Caki2 (cell line): Measurements from ENCODE around the gene TBK1. TPM values are rescaled to one million over a fixed set of nuclear protein-coding genes. Genes with fewer than 3 reads are reported as not detected.
"Not testable (repeated sequence)": the region's sequence is repeated elsewhere in the genome, so short reads cannot be mapped to it uniquely, and the experiment has no call there.

Experiments used
- DNase-seq: peaks from one replicate; pipeline ENCODE4 v3.0.0-alpha.2; 2015; ENCODE audit warnings: low read depth
- in situ Hi-C: cut with HindIII; loops from 2 replicates; pipeline ENCODE4 v1.10.0; 2016; ENCODE audit warnings: low sequenced_read_pairs, low pct_unique_long_range_greater_than_20kb, mixed read lengths
- total RNA-seq: library from RNA; depleted of rRNA; stranded (reverse); fragments of >200 nt; shearing (Covaris generic); gene quantifications from 2 replicates; pipeline ENCODE4 v1.2.3, GENCODE V29; 2014; ENCODE audit warnings: low replicate concordance

The TBK1 gene
- total RNA-seq, 1 experiment from 2014 or later = 17.4 TPM

DNA sequence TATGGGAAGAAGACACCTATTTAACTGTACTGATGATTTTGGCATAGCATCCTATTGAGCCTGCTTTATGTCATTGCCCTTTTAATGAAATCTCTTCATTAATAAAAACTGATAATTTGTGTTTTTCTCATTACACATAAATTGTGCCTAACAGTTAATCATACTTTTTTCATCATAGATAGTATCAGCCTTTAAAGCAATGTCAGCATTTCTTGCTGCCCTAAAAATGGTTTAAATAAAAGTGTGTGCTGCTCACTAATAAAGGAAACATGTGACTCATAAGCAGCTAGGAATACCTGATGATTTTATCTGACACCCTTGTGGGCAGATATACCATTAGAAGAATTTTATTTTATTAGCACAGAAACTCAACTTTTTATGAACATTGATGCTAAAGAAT, 26.7 kb downstream of the TBK1 start:
- no peak for DNase-seq
- in situ Hi-C loops = no loop called here

GRCh38 chr12:64480148-64480547, 28.2 kb downstream of the TBK1 start:
- no peak for DNase-seq
- in situ Hi-C loops = no loop called here

DNA sequence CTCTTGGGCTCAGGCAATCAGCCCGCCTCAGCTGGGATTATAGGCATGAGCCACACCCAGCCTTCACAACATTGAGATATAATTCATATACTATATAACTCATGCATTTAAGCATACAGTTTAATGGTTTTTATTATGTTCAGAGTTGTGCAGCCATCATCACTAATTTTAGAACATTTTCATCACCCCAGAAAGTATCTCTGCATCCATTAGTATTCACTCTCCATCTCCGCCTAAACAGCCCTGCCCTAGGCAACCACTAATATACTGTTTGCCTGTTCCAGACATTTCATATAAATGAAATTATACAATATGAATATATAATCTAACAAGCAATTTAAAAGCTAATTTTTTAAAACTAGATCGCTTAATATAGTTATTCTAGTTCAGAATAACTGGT, 34.7 kb downstream of the TBK1 start:
- in situ Hi-C loops = no loop called here

DNA sequence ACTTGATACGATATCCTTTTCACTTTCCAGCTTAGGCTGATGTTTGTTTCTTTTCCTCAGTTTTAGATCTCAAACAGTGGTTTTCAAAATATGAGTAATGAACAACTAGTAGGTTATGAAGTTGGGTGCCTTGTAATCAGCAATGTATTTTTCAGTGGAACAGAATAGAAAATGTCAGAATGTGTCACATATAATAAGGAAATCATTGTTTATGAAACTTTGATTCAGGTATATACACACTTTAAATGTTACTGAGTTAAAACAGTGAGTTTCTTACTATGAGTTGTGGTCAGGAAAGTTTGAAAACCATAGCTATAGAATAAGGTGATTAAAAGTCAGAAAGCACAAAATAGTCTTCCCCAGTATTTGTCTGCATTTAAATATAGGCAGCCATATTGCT, 39.8 kb downstream of the TBK1 start:
- no peak for DNase-seq
- in situ Hi-C loops = no loop called here

More for the DNA sequence above, 34.7 kb downstream of the TBK1 start:
- no peak for DNase-seq

- DNase-seq = no peak
- in situ Hi-C loops = no loop called here
Measured at GRCh38 chr12:64493513-64493912, 41.6 kb downstream of the TBK1 start.

- DNase-seq = no peak
- in situ Hi-C loops = no loop called here
Measured at GRCh38 chr12:64494998-64495729, 43.2 kb downstream of the TBK1 start.

DNA sequence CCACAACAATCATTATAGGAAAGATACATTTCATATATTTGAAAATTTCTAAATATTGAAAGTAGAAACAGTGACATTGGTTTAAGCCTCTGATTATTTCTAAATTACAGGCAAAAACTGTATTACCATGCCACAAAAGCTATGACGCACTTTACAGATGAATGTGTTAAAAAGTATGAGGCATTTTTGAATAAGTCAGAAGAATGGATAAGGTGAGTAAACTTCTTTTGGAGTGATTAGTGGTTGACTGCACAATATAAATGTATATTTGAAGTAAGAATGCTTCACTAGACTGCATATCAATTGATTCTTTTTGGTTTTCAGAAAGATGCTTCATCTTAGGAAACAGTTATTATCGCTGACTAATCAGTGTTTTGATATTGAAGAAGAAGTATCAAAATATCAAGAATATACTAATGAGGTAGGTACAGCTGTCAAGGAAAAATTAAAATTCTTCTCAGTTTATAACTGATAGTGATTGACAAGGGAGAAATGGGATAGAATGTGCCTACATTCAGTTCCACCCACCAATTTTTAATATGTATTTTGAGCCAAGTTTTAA, 45.0 kb downstream of the TBK1 start:
- in situ Hi-C loops = no loop called here
- DNase-seq = no peak

DNA sequence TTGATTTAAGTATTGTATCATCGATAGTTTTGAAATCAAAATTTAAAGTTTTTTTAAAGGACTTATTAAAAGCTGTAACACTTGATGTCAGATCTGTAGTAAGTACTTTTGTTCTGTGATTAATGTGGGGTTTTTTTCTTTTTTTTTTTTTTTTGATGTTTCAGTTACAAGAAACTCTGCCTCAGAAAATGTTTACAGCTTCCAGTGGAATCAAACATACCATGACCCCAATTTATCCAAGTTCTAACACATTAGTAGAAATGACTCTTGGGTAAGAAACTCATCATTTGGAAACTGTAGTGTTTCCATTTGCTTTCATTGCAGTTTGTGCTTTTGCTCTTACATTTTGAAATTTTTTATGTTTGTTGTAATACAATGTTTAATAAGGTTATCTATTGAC, 45.6 kb downstream of the TBK1 start:
- in situ Hi-C loops = no loop called here

GRCh38 chr12:64497903-64498302, 46.0 kb downstream of the TBK1 start:
- in situ Hi-C loops = no loop called here
- DNase-seq = no peak

More for the DNA sequence above, 45.6 kb downstream of the TBK1 start:
- no peak for DNase-seq

DNA sequence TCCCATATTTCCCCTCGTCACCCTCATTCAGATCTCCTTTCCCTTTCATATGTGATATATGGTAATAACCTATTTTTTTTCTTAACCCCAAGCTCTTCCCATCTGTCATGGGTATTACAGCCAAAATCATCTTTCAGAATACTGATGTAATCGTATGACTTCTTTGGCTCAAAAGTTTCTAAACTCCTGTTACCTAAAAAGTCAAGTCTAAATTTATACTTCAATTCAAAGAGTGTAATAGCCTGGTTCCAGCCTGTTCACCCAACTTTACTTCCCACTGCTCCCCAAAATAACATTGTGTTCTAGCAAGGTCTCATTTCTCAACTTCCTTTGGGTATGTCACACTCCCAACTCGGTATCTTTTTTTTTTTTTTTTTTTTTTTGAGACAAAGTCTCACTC, 48.5 kb downstream of the TBK1 start:
- in situ Hi-C loops = no loop called here
- DNase-seq = no peak

- no peak for DNase-seq
- in situ Hi-C loops = no loop called here
Measured at GRCh38 chr12:64501486-64501885, 49.6 kb downstream of the TBK1 start.

DNA sequence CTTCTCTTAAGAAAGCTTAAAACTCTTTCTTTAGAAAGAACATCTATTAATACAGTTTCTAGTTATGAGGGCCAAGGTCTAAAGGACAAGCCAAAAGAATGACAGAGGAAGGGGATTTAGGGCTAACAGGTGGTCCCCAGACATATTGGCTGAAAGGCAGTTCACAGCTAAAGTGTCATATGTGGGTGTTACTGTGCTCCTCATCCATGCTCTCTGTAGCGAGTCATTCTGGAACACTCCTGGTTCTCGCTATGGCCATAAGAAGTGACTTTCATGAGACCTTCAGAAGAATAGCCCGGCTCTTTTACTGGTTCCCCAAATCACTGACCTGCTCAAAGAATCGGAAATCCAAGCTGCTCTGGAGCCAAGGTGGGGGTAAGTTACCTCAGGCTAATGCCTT, 55.0 kb downstream of the TBK1 start:
- in situ Hi-C loops = no loop called here
- no peak for DNase-seq

DNA sequence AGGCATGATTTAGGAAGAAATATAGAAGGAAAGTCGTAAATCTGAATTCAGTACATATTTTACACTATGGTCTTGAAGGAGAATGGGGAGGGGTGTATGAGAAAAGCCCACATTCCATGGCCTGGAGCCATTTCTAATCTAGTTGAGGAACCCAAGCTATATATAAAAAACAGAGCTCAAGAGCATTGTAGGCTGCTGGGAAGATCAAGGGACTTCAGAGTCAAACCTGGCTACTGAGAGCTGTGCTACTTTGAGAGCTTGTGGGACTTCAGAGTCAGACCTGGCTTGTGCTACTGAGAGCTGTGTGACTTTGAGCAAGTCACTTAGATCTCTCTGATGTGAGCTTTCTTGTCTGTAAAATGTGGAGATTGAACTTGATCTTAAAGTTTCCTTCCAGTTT, 58.7 kb downstream of the TBK1 start:
- in situ Hi-C loops = no loop called here
- DNase-seq = no peak

DNA sequence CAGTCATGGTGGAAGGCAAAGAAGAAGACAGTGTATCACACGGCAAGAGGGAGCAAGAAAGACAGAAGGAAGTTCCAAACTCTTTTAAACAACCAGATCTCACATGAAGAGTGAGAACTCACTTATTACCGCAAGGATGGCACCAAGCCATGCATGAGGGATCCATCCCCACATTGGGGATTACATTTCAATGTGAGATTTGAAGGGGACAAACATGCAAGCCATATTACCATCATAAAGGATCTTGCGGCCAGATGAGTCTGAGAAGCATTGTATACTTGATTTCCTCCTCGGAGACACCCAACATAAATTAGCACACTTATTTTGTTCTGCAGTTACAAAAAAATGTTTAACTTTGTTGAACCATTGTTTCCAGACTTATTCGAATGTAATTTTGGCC, 66.5 kb downstream of the TBK1 start:
- in situ Hi-C loops = no loop called here

GRCh38 chr12:64521833-64522232, 69.9 kb downstream of the TBK1 start:
- in situ Hi-C loops = no loop called here
- no peak for DNase-seq

More for the DNA sequence above, 66.5 kb downstream of the TBK1 start:
- no peak for DNase-seq

GRCh38 chr12:64522316-64522715, 70.4 kb downstream of the TBK1 start:
- DNase-seq = no peak
- in situ Hi-C loops = no loop called here

- no peak for DNase-seq
- in situ Hi-C loops = no loop called here
Measured at GRCh38 chr12:64522807-64523206, 70.9 kb downstream of the TBK1 start.

- in situ Hi-C loops, DNase-seq: not testable (repeated sequence)
Measured at GRCh38 chr12:64523565-64524444, 71.9 kb downstream of the TBK1 start.

- in situ Hi-C loops = no loop called here
- no peak for DNase-seq
Measured at GRCh38 chr12:64525461-64526160, 73.7 kb downstream of the TBK1 start.
